HG02870 (cell line): ENCODE data around the gene EHBP1L1.
A peak's percentile ranks its signal among the peaks of the same experiment; 100 is the strongest.
"Not testable (repeated sequence)": the region's sequence is repeated elsewhere in the genome, so short reads cannot be mapped to it uniquely, and the experiment has no call there.

Experiments used
- ATAC-seq: cut with Tn5 transposase; IDR thresholded peaks from one replicate; pipeline ENCODE4 v1.9.1; 2021; ENCODE audit warnings: mild to moderate bottlenecking, moderate library complexity; ENCODE audit not compliant: unreplicated experiment

The EHBP1L1 gene

GRCh38 chr11:65560555-65561418 lies 15.1 kb upstream of the EHBP1L1 start:
- no peak for ATAC-seq

DNA sequence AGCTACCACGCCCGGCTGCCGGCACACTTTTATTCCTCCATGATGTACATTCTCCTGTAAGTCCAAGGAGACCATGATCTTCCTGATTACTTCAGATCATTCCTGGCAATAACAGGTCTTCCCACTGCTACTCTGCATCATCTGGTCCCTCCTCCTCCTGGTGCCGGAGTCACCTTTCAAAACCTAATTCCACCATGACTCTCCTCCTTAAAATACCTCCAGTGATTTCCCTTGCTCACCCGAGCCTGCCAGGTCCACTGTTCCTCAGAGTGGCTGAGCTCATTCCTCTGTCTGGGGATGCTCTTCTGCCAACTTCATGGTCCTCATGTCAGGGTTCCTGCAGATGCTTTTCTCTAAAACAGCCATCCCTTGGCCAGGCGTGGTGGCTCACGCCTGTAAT lies 13.8 kb upstream of the EHBP1L1 start:
- no peak for ATAC-seq

- ATAC-seq, result no peak
Measured at GRCh38 chr11:65562788-65563187, 13.1 kb upstream of the EHBP1L1 start.

GRCh38 chr11:65563601-65564000 lies 12.3 kb upstream of the EHBP1L1 start:
- no peak for ATAC-seq

- ATAC-seq, result not testable (repeated sequence)
Measured at GRCh38 chr11:65564879-65565559, 10.8 kb upstream of the EHBP1L1 start.

DNA sequence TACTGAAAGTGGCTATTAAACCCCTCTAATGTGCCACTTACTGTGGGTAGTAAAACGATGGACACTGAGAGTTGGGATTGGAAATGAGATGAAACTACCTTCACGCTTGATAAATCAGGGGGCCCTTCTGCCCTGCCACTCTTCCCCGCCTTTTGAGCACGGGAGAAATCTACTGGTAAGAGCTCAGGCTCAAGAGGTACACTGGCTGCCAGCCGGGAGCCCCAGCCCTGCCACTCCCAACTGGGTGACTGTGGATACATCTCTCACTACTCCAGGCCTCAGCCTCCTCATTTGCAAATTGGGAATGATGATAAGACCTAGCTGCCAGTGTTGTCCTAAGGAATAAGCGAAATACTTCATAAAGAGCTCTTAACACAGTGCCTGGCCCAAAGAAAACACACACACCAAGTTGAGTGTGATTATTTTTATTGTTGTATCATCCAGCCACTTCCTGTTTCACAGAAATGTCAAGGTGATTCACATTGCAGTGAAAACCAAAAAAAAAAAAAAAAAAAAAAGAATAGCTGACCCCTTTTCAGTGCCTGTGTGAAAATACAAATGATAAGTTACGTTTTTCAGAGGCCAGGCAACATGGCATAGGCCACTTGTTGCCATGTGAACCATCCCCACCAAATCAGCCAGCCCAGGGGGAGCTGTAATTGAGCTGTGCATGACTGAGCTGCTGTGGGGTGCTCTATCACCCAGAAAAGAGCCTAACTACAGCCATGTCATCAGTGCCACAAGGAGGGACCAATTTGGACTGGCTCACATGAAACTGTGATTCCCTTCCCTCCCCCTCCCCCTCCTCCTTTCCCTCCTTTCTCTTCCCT lies 10.0 kb upstream of the EHBP1L1 start:
- ATAC-seq, result no peak

DNA sequence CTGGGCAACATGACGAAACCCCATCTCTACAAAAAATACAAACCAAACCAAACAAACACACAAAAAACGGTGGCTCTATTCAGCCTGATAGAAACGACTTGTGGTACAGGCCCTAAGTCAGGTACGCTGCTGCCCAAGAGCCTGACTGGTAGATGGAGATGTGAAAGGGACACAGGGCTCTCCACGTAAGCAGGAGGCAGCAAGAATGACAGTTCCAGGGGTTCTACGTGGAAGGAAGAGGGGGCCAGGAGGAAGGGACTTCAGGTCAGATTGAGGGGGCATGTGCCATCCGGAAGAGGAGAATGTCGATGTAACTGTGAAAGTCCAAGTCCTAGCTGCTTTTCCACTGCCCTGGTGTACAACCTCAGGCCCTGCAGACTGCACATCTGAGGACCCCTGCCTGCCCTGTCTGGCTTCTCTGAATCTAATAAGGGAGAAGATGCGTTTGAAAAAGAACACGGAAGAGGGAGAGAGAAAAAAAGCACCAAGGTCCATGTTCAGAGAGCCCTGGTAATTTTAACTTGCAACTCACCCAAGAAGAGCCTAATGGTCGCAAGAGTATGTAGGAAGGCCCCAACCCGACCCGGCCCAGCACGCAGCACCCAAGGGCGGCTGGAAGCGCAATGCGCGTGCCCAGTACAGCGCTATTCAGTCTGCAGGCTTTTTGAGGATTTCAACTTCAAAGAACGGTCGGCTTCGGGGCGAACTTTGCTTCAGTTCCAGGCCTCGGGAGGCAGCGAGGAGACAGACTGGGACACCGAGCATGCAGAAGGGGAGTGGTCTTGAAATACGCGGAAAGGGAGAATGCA lies 6.5 kb upstream of the EHBP1L1 start:
- ATAC-seq, result peak; percentile 3

- ATAC-seq, result peak; percentile 67
Measured at GRCh38 chr11:65569973-65570918, 5.6 kb upstream of the EHBP1L1 start, which contains the start of gene ZNRD2. Gene ZNRD2 (plus strand): TSS chr11:65570477. CDS start chr11:65570492, 15 bp downstream.

DNA sequence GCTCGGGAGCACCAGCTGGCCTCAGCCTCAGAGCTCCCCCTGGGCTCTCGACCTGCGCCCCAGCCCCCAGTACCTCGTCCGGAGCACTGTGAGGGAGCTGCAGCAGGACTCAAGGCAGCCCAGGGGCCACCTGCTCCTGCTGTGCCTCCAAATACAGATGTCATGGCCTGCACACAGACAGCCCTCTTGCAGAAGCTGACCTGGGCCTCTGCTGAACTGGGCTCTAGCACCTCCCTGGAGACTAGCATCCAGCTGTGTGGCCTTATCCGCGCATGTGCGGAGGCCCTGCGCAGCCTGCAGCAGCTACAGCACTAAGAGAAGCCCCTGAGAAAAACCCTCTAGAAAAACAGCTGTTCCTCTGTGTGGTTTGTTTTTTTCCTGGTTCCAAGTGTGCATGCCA lies 4.4 kb upstream of the EHBP1L1 start:
- ATAC-seq, result no peak

GRCh38 chr11:65571940-65572339 lies 3.9 kb upstream of the EHBP1L1 start:
- no peak for ATAC-seq

DNA sequence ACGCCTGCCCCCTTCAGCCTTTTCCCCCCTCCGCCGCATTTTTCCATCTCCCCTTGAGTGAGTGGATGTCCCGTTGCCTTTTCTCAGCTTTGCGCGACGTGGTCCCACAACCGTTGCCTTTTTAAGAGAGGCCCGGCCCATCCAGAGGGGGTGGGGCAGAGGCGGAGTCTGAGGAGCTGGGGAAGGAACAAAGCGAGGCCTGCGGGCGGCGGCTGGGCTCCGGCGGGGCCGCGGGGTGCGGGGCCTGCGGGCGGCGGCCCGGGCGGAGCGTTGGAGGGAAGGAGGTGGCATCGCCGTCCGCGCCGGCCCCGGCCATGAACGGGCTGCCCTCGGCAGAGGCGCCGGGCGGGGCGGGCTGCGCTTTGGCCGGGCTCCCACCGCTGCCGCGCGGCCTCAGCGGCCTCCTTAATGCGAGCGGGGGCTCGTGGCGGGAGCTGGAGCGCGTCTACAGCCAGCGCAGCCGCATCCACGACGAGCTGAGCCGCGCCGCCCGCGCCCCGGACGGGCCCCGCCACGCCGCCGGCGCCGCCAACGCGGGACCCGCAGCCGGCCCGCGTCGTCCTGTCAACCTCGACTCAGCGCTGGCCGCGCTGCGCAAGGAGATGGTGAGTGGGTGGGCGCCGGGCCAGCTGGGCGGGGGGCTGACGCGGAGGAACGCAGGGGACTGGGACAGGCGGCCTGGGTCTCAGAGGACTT lies 3.3 kb upstream of the EHBP1L1 start, which contains the start of gene FAM89B:
FAM89B (plus strand) TSS at position 183 of the 696 bp plus-strand sequence; CDS start at position 315, 132 bp downstream.
- ATAC-seq, result no peak

DNA sequence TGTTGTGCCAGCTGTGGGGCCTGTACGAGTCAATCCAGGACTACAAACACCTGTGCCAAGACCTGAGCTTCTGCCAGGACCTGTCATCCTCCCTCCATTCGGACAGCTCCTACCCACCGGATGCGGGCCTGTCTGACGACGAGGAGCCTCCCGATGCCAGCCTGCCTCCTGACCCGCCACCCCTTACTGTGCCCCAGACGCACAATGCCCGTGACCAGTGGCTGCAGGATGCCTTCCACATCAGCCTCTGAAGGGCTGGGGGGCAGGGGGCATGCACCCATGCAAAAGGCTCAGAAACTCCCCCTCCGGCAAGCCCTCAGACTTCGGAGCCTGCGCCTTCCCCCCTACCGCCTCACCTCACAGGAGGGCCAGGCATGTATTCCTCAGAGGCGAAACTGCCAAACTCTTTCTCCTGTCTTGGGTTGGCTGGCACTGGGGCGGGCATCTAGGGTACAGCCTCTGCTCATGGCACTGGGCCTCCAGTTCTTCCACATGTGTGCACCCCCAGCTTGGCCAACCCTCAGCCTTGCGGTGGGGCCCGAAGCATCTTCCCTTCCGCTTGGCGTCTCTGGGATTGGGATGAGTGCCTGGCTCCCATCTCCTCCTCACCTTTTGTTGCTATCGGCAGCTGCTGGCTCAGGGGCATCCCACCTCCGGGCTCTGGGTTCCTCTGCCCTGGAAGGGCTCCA lies 2.3 kb upstream of the EHBP1L1 start:
- ATAC-seq, result no peak

DNA sequence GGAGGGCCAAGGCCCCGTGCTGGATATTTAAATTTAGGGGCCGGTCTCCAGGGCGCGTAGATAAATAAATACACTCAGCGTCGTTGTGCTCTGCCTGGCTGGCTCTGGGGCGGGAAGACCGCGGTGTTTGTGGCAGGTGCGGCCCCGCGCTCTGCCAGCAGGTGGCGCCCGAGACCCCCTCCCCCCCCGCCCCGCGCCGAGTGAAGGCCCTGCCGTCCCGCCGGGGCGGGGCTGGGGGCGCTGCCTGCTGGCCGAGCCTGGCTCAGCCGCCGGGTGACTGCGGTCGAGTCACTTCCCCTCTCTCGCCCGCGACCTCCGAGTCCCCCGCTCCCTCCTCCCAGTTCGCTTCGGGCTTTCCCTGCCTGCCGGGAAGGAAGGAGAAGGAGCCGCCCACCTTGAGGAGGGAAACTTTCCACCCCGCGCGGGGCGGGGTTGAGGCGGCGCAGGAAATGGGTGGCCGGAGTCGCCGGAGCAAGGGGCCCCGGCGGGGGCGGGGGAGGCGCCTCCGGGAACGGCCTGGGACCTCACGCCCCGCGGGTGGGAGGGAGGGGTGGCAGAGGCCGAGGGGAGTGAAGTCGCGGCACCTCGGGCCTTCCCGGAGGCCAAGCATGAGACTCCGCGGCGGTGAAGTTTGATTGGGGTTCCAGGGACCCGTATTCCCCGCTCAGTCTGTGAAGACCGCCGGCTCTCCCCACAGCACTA lies 1.6 kb upstream of the EHBP1L1 start:
- ATAC-seq, result no peak

- ATAC-seq, result no peak
Measured at GRCh38 chr11:65574811-65575567, 864 bp upstream of the EHBP1L1 start.

- ATAC-seq, result no peak
Measured at GRCh38 chr11:65576232-65576866, 496 bp downstream of the EHBP1L1 start.
